Peyer's patch (tissue), 4 donors: ENCODE data around the gene CHRM4.

Experiments
- POLR2A ChIP-seq, 2 donors: fragments of 450-650 bp; IDR thresholded peaks; one replicate each; pipeline ENCODE4 v1.5.1; 2017; ENCODE audit warnings: antibody characterized with exemption in 2 of 2, mild to moderate bottlenecking in 2 of 2, moderate library complexity in 2 of 2
- TF ChIP-seq, protein P1 (sequence below), 6 experiments: fragments of 450-650 bp in 4 of 6; fragments of 200-600 bp in 2 of 6; sonication (generic) in 1 of 6; IDR thresholded peaks; one replicate each; pipeline ENCODE4 v1.5.1; 2017 to 2019; ENCODE audit warnings: antibody characterized with exemption in 6 of 6, mild to moderate bottlenecking in 3 of 6, moderate library complexity in 1 of 6

DNA sequence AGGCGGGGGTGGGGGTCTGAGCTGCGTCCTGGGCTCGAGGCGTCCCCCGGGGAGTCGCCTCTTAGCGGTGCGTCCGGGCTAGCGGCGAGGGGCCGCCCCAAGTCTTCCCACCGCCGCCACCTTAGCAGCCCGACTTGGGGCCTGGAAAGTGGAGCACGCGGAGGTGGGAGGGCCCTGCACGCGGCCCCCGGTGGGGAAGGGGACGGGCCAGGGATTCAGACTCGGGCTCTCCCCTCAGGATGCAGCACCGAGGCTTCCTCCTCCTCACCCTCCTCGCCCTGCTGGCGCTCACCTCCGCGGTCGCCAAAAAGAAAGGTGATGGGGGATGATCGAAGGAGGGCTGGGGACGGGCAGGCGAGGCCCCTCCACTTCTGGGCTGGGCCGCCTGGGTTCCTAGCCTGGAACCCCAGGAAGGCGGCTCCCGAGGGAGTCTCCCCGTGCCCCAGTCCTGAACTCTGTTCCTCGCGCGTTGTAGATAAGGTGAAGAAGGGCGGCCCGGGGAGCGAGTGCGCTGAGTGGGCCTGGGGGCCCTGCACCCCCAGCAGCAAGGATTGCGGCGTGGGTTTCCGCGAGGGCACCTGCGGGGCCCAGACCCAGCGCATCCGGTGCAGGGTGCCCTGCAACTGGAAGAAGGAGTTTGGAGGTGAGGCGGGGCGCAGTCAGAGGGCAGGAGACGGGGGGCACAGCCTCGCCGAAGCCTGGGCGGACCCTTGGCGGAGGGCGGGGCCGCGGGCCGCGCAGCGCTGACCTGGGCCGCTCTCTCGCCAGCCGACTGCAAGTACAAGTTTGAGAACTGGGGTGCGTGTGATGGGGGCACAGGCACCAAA is 9.5 kb downstream of the CHRM4 start:
- TF ChIP-seq, protein P1, sequence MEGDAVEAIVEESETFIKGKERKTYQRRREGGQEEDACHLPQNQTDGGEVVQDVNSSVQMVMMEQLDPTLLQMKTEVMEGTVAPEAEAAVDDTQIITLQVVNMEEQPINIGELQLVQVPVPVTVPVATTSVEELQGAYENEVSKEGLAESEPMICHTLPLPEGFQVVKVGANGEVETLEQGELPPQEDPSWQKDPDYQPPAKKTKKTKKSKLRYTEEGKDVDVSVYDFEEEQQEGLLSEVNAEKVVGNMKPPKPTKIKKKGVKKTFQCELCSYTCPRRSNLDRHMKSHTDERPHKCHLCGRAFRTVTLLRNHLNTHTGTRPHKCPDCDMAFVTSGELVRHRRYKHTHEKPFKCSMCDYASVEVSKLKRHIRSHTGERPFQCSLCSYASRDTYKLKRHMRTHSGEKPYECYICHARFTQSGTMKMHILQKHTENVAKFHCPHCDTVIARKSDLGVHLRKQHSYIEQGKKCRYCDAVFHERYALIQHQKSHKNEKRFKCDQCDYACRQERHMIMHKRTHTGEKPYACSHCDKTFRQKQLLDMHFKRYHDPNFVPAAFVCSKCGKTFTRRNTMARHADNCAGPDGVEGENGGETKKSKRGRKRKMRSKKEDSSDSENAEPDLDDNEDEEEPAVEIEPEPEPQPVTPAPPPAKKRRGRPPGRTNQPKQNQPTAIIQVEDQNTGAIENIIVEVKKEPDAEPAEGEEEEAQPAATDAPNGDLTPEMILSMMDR (IDR thresholded peaks at IDR 0.05) = no peak
- TF ChIP-seq POLR2A (IDR thresholded peaks at IDR 0.05) = no peak
